ENCODE measurements around the gene LMOD3.

The LMOD3 gene

DNA sequence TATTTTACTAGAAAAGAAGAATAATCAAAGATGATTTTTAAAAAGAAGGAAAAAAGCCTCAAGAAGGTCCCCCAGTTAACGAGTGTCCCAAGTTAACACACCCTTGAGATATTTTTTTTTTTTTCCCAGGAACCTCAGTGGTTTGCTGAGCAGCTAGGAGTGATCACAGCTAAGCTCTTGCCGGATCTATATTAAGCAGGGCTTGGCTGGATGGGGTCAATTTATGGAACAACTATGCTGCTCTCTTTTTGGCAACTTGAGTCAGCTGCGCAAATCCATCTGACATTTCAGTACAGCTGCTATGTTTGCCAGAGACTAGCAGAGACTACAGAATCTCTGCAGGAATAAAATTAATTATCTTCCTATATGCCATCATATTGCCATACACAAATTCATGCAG lies at the start of gene LMOD3:
Gene LMOD3 (minus strand): TSS at position 193 of the 400 bp plus-strand sequence. CDS start 209 bp downstream, outside the sequence.
- DNase-seq (ENCODE audit: low read depth in 2 of 2) = no peak

DNA sequence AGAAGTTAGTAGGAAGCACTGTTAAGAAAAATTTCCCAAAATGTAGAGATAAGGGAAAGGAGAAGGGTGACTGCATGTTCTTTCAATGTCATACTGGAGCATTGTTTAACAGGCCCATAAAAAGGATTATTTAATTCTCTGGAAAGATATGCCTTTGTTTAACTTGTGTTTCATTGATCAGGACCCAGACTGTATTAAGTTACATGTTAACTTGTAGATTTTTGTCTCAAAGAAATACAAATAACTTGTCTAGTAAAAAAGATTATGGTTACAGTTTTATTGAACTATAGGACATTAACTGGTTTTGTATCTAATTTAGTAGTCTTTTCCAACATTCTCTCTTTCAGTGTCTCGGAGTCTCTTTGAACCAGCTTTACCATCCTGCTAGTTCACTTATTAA lies 49.7 kb upstream of the LMOD3 start:
- DNase-seq (ENCODE audit: low read depth in 2 of 2) = no peak

DNA sequence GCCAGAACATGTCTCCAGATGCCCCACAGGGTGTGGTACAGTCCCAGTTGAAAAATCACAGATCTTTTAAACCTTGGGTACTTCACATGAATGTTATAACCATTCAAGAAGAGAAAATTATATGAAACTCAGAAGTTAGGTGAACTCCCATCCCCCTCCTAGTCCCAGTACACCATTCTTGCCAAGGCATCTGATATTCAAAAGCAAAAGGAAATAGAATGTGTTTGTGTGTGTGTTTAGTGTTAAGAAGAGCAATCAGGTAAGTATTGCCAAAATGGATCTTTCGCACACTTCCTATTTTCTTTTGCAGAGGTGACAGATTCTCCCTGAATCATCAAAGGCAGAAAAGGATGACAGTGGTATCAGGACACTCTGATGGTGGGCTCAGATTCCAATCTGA lies 44.1 kb upstream of the LMOD3 start:
- no peak for DNase-seq (ENCODE audit: low read depth in 2 of 2)

DNA sequence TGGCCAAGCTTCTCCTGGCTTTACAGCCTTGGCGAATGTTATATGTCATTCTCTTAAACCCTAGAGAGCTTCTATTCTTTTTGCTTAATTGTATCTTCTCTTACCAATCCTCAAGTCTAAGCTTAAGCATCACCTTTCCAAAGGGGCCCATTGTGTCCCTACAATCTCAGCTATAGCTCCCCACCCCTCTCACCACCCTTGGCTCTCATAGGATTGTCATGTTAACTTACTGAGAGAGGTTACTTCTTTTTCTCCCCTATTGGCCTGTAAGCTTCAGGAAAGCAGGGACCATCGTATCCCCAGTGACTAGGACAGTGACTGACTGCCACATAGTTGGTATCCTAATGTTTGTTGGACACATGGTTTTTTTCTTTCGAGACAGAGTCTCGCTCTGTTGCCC lies 43.3 kb upstream of the LMOD3 start:
- DNase-seq (ENCODE audit: low read depth in 2 of 2) = no peak

DNA sequence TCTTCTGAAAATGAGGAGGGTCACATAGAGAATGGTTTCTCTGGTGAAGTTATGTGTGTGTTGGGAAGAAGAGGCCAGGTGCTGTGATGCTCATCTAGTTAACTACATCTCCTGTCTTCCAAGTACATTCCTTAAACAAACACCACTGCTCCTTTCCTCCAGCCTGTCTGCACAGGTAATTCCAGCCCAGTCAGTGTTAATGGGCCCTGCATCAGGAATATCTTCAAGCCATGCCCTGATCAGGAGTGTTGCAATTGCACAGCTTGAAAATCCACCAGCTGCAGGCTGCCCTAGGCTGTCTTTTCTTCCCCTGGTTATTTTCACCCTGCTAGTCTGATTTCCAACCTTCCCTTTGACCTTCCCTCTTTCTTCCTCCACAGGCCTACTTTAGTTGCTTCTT lies 41.9 kb upstream of the LMOD3 start:
- DNase-seq (ENCODE audit: low read depth in 2 of 2) = no peak

DNA sequence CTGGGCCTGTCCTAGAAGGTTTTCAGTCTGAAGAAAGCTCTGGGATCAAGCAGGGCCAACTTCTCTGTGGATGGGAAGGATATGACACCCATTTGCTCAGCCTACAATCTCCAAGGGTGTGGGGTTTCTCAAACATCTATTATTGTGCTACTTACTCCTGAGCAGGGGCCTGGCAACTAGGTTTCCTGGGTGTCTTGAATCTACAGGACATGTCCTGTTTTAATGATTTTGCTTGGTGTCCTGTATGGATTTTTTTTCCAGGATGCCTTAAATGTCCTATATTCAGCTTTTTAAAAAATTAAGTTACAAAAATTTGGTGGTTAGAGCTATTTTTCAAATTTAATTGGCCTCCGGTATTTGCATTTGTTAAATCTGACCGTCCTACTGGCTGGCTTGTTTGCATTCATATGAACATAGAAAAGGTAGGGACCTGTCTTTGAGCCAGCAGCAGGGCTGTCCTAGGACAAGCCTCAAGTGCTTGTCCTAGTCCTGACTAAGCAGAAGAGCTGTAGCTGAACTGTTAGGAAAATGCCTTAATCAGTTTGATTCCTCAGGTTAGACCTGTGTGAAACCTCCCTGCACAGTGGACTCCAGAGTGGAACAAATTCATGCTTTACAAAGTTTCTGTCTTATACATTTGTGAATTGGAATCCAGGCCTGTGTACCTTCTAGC lies 40.0 kb upstream of the LMOD3 start:
- no peak for DNase-seq (ENCODE audit: low read depth in 2 of 2)

DNA sequence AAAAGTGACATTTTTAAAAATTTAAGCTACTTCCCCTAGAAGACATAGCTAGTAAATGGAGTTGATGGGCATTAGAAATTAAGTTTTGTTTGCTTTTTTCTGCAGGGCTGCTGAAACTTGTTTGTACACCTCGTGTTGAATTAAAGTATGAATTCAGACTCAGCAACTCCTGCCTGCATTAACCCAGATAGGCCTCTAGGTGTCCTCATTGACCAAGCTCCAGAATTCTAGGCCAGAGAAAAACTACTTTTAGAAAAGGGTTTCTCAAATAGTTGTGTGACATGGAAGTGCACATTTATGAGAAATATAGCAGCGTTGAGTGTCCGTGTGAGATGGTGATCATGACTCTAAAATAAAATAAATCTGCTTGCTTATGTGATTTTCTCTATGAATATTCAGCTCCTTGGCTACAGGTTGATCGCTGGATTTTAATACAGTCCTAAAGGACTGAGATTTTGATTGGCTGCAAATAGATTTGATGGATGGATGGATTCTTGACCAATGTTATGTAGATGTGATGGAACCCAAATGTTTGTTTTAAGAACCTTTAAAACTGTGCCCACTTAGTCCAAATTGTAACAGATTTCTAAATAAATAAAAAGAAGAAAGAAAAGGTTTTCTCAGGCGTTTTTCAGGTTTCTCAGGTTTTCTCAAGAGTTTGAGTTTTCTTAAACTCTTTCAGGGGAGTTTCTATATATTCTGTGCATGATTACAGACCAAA lies 39.4 kb upstream of the LMOD3 start:
- peak in 1 of 2 donors; percentile 17 for DNase-seq (ENCODE audit: low read depth in 2 of 2)

DNA sequence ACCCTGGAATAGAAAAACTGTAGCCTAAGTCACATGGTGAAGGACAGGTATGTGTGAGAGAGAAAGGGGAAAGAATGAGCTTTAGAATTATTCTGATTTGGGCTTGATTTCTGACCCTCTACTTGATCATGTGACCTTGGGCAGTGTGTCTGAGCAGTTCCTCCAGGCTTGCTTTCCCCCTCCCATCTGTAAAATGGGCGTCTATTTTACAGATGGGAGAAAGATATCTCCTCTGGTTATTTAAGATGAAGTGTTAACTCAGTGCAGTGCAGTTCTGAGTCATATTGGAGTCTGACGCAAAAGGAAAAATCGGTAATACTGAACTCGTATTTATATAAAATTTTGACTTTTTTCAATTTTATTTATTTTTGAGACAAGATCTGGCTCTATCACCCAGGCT lies 38.1 kb upstream of the LMOD3 start:
- no peak for DNase-seq (ENCODE audit: low read depth in 2 of 2)

DNA sequence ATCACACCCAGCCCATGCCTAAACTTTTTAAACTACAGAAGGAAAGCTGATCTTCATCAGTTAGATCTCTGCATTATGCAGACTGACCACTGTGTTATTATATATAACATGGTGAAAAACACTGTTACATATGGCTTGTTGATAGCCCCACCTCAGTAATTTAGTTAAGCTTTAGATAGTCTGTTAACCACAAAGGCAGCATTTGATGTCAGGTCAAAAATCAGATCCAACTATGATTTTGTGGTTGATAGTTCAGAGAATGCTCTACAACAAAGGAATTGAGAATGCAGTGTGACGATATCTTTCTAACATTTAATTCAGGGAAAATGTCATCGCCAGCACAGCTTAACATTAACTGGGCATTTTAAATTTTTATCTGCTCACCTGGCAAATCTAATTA lies 37.7 kb upstream of the LMOD3 start:
- DNase-seq (ENCODE audit: low read depth in 2 of 2) = no peak

DNA sequence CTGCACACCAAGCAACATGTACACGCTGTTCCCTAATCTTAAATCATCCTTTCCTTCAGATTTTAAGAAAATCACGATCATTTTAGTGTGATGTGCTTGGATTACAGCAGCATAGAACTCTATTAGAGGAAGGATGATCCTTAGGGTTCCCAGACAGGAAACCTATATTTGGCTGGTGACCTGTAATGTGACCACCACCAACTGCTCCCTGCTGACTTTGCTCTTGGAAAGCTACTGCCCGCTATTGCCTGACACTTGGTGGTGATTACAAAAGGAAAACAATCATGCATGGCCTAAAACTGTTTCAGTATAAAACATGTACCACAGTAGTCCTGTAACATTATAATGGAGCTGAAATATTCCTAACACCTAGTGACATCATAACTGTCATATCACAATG lies 27.2 kb upstream of the LMOD3 start:
- no peak for DNase-seq (ENCODE audit: low read depth in 2 of 2)

DNA sequence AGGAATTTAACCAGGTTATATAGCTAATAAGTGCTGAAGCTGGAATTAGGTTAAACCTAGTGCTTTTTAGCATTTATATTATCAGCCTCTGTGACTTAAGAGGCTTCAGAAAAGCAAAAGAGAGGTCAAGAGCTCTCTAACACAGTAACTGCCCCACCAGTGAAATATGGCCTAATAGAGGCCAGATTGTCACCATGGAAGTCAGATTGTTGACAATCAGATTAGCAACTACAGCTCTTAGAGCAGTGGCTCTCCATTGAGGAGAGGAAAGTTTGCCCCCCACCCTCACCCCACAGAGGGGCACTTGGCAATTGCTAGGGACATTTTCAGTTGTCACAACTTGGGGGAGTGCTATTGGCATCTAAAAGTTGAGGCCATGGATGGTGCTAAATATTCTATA lies 23.3 kb upstream of the LMOD3 start:
- no peak for DNase-seq (ENCODE audit: low read depth in 2 of 2)

DNA sequence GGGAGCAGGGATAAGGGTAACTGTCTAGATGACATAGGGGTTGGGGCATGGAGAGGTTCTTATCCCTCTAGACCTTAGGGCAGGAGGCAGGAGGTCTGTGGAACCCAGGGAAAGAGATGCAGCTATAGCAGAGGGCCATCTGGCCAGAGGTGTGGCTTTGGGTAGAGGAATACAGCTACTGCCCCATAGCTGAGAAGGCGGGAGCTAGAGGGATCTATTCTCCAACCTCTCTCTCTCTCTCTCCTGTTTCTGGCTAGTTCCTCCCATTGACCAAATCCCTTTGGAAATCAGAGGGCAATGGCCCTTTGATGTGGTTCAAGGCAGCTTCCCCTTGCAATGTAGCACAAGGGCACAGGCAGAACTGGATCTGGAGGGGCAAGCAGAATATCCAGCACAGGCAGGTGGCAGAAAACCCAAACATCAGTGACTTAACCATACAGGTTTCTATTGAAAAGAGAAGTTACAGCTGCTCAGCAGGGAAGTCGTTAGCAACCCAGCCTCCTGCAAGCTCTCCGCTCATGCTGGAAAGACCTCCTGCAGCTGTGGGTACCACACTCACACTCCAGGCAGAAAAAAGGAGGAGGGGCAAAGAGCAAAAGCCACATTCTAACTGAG lies 22.3 kb upstream of the LMOD3 start:
- no peak for DNase-seq (ENCODE audit: low read depth in 2 of 2)

DNA sequence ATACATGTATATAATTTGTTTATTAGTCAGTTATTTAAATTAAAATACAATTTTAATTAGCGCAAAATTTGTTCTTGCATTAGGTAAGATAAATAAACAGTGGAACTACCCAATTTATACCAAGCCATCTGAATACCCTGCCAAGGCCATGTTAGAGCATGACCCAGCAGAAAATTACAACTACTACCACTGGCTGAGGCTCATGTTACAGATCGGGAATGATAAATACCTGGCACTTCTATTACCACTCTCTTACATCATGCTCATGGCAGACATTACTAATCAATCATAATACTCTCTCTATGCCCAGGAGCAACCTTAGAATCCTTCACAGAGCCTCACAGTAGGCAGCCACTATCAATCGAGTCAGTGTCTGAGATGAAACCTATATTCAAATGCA lies 21.2 kb upstream of the LMOD3 start:
- no peak for DNase-seq (ENCODE audit: low read depth in 2 of 2)

DNA sequence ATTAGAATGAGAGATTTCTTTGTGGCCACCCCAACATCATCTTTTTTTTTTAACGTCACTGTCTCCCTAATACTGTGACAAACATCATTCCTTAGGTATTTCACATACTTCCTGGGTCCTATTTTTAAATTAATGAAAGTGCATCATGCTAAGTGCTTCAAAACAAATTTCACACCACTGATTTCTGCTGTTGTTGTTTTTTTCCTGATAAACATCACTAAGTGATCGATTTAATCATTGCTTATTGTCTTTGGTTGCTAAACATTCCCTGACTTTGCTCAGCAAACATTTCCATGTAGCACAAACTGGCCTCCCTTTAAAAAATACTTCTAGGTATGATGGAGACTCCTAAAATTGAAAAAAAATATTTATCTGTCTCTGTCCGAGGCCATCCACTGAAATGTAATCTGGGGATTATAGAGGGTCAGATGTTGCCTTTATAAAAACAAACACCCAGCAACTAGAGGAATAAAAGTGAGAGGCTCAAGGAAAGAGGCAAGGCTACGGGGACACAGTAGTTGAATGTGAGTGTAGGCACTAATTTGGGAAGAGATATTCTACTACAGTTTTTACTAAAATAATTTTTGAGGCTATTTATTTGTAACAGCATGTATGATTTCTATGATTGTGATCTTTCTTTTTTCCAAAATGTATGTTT lies 20.5 kb upstream of the LMOD3 start:
- DNase-seq (ENCODE audit: low read depth in 2 of 2) = no peak

DNA sequence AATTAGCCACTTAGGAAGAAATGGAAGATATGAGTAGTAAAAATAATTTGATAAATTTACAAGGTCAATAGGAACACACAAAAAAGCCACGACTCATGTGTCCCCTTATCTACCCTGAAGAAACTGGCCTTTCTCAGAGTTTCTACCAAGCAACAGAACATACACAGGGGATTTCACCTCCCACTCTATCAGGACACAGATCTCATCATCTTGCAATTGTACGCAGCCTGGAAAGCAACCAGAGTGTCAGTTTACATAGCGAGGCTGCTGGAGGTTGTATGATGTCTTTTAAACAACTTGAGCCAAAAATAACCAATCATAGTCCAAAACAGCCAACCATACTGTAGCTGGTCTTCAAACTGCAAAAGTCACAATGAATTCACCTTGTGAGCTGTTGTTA lies 19.7 kb upstream of the LMOD3 start:
- DNase-seq (ENCODE audit: low read depth in 2 of 2) = no peak

DNA sequence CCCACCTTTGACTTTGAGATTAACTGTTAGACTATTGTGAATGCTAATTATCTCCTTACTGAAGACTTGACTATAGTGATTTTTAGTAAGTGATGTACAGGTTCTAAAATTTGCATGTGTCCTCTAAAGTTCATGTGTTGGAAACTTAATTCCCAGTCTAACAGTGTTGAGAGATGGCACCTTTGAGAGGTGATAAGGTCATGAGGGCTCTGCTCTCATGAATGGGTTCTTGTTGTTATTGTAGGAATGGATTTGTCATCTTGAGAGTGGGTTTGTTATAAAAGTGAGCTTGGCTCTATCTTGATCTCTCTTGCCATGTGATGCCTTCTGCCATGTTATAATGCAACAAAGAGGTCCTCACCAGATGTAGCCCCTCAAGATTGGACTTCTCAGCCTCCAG lies 18.9 kb upstream of the LMOD3 start:
- DNase-seq (ENCODE audit: low read depth in 2 of 2) = no peak

DNA sequence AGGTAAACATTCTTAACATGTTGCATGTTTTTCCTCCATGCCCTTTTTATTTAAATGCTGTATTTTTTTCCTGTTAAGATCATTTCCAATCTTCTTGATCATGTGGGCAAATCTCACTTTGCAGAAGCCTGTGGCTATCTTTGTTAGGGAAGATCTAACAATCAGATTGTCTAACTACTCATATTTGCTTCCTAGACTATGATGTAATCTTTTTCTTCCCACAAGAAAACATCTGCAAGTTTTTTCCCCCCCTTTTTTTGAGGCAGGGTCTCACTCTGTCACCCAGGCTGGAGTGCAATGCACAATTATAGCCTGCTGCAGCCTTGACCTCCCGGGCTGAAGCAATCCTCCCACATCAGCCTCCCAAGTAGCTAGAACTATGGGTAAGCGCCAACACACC lies 15.0 kb upstream of the LMOD3 start:
- no peak for DNase-seq (ENCODE audit: low read depth in 2 of 2)

DNA sequence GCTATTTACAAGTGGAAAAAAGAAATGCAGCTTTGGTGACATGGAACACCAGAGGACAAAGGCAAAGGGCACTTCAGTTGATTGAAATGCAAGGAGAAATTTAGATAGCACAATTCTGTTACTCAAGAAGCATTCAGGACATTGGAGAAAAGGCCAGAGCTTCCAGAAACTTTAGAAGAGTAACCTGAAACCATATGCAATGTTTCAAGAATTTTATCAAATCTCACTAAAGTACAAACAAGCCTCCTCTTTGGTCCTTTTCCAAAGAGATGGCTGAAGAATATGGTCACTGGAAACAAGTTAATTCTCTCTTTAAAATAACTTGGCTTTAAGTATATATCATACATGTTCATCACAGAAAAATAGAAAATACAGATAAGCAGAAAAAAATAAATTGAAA lies 14.6 kb upstream of the LMOD3 start:
- DNase-seq (ENCODE audit: low read depth in 2 of 2) = no peak

DNA sequence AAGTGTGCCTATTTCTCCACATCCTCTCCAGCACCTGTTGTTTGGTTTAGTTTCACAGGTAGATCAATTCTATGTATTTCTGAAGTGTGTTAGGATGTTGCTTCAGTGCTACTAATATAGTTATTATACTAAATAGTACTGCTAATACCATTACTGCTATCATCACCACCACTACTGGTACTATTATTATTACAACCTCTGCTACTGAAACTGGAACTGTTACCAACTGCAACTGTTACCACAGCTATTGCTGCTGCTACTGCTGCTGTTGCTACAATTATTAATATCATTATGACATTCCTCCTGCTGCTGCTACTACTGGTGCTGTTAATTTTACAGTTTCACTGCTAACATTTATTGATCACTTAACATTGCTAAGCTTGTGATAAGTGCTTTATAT lies 8.3 kb upstream of the LMOD3 start:
- no peak for DNase-seq (ENCODE audit: low read depth in 2 of 2)

DNA sequence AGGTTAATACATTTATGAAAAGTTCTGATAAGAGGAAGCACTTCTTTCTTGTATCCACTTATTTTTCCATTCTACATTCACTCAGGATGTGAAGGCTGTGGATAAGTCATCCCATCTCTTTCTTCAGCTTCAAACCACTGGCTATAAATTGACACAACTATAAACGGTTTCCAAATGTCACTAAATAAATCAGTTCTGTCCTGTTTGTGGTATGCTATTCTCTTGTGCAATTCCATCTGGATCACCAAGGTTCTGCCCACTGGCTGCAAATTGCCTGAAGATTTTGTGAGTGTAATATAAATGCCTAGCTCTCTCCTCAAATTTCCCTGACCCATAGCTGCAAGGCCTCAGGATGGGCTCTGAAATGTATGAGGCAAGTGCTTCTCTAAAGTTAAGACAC lies 7.1 kb upstream of the LMOD3 start:
- no peak for DNase-seq (ENCODE audit: low read depth in 2 of 2)

DNA sequence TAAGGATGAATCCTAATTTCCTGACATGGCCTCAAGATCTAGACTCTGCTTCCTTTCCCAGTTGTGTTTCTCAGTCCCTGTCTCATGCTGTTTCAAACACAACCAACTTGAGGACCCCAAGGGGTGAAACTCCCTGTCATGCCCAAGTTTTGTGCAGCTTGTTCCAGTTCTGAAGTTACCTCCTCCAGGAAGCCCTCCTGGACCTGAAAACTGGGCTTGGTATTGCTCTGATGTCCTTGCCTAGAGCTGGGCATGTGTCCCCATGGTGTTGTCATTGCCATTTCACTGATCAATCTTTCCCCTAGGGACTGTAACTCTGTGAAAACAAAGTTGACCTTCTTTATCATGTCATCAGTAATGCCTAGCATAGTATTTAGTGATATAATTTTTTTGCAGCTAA lies 6.1 kb upstream of the LMOD3 start:
- DNase-seq (ENCODE audit: low read depth in 2 of 2) = no peak

DNA sequence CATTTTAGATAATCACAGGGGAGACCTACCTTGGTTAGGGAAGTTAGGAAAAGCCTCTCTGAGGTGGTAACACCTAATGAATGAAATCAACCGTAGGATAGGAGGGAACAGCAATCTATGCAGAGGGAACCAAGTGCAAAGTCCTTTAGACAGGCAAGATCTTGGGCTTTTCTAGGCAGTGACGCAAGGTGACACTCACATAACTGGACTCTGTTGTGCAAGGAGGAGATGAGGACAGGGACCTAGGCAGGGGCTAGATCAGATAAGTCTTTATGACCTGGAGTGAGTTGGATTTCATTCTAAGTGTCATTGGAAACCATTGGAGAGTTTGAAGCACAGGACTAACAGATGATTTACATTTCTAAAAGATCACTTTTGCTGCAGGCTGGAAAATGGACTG lies 4.6 kb upstream of the LMOD3 start:
- DNase-seq (ENCODE audit: low read depth in 2 of 2) = no peak

DNA sequence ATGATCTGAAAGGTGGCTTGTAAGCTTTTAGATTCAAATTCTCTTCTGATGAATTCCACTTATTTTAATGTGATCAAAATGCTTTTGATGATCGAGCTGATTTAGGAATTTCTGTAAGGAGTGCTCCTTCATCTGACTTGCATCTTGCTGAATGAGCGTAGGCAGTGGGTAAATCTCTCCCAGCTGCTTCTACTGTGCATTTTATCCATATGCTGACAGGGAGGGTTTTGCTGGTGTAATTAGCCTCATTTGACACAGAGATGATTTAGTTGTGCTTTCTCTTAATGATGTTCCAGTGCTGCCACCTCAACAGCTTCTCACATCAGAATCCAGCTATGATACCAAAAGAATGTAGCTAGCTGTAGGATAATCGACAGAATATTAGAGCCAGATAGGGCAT lies 3.8 kb upstream of the LMOD3 start:
- no peak for DNase-seq (ENCODE audit: low read depth in 2 of 2)

Measured in stimulated activated CD8-positive, alpha-beta memory T cell treated with anti-CD3 and anti-CD28 coated beads, Interleukin-7, amount 100 ng/mL, for 1 hour (primary cell).